Stimulated activated naive CD8-positive, alpha-beta T cell treated with anti-CD3 and anti-CD28 coated beads, Interleukin-15, Interleukin-2, amounts not matched to agents 100 ng/mL and 50 ng/mL, for 24 hours (primary cell): ENCODE results near the gene ALG14.

Source experiments
- H3K27ac Mint-ChIP-seq: one replicate; pipeline ENCODE4 v1.8.0; 2021; ENCODE audit warnings: mild to moderate bottlenecking, mixed read lengths
- H3K27me3 Mint-ChIP-seq: one replicate; pipeline ENCODE4 v1.8.0; 2021; ENCODE audit warnings: mixed read lengths
- H3K36me3 Mint-ChIP-seq: one replicate; pipeline ENCODE4 v1.8.0; 2021; ENCODE audit warnings: low read depth, mixed read lengths
- H3K4me1 Mint-ChIP-seq: one replicate; pipeline ENCODE4 v1.8.0; 2021; ENCODE audit warnings: low read depth, mixed read lengths
- H3K4me3 Mint-ChIP-seq: one replicate; pipeline ENCODE4 v1.8.0; 2021; ENCODE audit warnings: mild to moderate bottlenecking, mixed read lengths
- H3K9me3 Mint-ChIP-seq: one replicate; pipeline ENCODE4 v1.8.0; 2021; ENCODE audit warnings: mixed read lengths

The ALG14 gene, protein sequence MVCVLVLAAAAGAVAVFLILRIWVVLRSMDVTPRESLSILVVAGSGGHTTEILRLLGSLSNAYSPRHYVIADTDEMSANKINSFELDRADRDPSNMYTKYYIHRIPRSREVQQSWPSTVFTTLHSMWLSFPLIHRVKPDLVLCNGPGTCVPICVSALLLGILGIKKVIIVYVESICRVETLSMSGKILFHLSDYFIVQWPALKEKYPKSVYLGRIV

DNA sequence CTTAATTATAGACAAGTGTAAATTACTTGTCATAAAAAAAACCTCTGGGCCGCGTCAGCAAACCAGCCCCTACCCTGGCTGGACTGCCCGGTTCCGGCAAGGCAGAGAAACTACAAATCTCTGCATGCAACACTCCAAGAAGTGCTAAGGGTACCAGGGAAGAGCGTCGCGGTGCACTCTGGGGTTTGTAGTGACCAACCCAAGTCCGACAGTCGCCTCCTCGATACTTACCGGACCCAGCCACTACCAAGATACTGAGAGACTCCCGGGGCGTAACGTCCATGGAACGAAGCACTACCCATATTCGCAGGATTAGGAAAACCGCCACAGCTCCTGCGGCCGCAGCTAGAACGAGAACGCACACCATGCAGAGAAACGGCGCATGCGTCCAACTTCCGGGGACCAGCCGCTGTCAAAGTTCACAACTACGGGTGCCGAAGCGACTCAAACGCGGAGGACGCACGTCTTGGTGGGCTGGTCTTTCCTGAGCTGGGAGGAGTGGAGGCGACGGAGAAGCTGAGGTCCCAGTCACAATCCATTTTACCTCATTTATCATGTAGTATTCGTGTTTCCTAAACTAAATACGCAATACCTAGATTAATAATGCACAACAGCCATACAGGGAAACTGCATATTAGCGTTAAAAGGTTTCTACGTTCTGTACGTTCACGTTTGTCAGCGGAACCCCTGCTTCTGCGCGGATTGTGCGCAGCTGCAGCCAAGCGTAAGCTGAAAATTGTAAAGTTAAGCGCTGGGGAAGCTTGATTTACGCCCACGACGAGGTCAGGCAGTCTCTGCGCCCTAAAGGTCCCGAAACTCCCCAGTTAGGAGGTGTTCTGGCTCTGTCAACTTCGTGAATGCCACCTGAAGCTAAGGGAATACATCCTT lies at the start of gene ALG14:
Gene ALG14, minus strand, starts transcription at position 420 of the 888 bp plus-strand sequence. Its CDS starts 53 bp downstream, at position 367.
- H3K4me3 Mint-ChIP-seq, result peak within 1 kb of the TSS; percentile 96
- H3K27ac Mint-ChIP-seq, result peak within 1 kb of the TSS; percentile 97
- H3K27me3 Mint-ChIP-seq, result no peaks in the 10 kb centered on the region
- H3K9me3 Mint-ChIP-seq, result no peaks in the 10 kb centered on the region
- peaks cover 15% of the 10 kb centered on the region for H3K36me3 Mint-ChIP-seq
- peaks cover 26% of the 10 kb centered on the region for H3K4me1 Mint-ChIP-seq

DNA sequence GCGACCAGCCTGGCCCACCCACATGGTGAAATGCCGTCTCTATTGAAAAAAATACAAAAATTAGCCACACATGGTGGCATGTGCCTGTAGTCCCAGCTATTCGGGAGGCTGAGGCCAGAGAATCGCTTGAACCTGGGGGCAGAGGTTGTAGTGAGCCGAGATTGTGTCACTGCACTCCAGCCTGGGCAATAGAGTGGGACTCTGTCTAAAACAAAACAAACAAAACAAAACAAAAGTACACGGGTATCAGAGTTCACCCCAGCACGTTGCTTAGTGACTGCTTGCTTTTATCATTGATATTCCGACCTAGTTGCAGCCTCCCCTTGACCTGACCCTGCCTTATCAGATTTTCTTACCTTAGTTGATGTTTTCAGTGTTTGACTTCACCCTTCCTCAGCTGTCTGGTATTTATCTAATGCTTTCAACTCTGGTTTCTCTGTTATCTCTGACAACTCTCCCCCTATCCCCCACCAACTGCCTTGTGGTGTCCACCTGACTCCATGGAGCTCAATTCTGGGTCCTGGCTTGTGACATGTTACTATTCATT lies 49.5 kb upstream of the ALG14 start:
- Mint-ChIP-seq H3K36me3 (no peaks in the 10 kb centered on the region), H3K27ac (no peak overlapping the region)

DNA sequence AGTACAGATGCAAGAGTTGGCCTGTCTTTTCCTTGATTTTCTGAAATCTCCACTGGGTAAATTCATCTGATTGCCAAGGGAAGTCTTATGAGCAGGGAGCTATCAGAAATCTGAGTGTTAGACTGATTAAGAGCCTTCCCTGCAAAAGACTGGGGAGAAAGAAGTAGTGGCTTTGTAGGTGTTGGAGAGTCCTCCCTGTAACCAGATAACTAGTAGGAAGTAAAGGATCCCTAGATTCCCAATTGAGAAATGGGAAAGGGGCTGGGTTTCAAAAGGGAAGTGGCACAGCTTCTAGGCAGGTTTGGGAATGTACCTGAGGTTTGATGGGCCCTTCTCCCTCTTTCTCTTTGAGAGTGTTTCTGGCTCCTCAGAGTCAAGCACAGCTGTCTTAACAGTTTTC lies 46.5 kb upstream of the ALG14 start:
- peaks cover 4% of the 10 kb centered on the region for H3K4me1 Mint-ChIP-seq
- H3K36me3 Mint-ChIP-seq, result no peaks in the 10 kb centered on the region
- H3K27ac Mint-ChIP-seq, result no peak overlapping the region
- H3K4me3 Mint-ChIP-seq, result no peak overlapping the region
- no peaks in the 10 kb centered on the region for H3K9me3 Mint-ChIP-seq
- H3K27me3 Mint-ChIP-seq, result peaks cover 47% of the 10 kb centered on the region

More for the DNA sequence above, 49.5 kb upstream of the ALG14 start:
- no peak overlapping the region for H3K4me3 Mint-ChIP-seq
- peaks cover 4% of the 10 kb centered on the region for H3K4me1 Mint-ChIP-seq
- no peaks in the 10 kb centered on the region for H3K9me3 Mint-ChIP-seq
- H3K27me3 Mint-ChIP-seq, result peaks cover 35% of the 10 kb centered on the region

DNA sequence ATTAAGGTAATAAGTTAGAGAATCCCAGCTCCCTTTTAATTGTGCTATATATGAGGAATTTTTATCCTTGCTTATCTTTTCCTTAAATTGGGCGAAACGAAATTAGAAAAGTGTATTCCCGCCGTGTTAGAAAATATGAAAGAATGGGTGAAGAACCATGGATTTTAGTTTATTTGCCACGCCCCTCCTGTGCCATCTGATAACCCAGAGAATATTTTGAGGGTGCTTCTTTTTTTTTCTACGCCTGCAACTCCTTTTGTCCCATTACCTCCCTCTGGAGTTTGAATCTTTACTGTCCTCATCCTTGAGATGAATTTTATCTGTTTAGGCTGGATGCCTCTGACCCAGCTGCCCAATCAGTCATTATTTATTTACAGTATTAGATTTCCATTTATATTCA lies 46.0 kb upstream of the ALG14 start:
- H3K4me3 Mint-ChIP-seq, result peak overlapping the region; percentile 50
- H3K36me3 Mint-ChIP-seq, result no peaks in the 10 kb centered on the region
- peaks cover 4% of the 10 kb centered on the region for H3K4me1 Mint-ChIP-seq
- no peaks in the 10 kb centered on the region for H3K9me3 Mint-ChIP-seq
- H3K27me3 Mint-ChIP-seq, result peaks cover 47% of the 10 kb centered on the region
- peak overlapping the region; percentile 29 for H3K27ac Mint-ChIP-seq

DNA sequence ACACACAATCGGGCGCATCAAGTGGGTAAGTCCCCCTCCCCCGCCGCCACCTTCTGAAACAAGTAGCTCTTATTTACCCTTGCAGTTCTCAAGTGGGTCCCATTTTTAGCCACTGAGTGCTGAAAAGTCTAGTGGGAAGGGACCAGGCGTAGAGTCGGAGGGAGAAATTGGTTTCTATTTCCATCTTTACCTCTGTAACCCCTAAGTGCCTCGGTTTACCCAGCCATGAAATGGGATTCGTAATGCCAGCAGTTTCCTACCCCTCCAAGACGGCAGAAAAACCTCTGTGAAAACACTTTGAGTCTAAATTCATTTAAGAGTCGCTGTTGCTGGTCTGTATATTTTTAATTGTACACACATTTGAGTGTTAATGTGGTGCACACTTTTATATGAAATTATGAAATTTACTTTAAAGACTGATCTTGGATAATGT lies 45.3 kb upstream of the ALG14 start:
- peak overlapping the region; percentile 78 for H3K4me3 Mint-ChIP-seq
- no peaks in the 10 kb centered on the region for H3K9me3 Mint-ChIP-seq
- H3K36me3 Mint-ChIP-seq, result no peaks in the 10 kb centered on the region
- peaks cover 45% of the 10 kb centered on the region for H3K27me3 Mint-ChIP-seq
- peak overlapping the region; percentile 40 for H3K27ac Mint-ChIP-seq
- peaks cover 4% of the 10 kb centered on the region for H3K4me1 Mint-ChIP-seq

DNA sequence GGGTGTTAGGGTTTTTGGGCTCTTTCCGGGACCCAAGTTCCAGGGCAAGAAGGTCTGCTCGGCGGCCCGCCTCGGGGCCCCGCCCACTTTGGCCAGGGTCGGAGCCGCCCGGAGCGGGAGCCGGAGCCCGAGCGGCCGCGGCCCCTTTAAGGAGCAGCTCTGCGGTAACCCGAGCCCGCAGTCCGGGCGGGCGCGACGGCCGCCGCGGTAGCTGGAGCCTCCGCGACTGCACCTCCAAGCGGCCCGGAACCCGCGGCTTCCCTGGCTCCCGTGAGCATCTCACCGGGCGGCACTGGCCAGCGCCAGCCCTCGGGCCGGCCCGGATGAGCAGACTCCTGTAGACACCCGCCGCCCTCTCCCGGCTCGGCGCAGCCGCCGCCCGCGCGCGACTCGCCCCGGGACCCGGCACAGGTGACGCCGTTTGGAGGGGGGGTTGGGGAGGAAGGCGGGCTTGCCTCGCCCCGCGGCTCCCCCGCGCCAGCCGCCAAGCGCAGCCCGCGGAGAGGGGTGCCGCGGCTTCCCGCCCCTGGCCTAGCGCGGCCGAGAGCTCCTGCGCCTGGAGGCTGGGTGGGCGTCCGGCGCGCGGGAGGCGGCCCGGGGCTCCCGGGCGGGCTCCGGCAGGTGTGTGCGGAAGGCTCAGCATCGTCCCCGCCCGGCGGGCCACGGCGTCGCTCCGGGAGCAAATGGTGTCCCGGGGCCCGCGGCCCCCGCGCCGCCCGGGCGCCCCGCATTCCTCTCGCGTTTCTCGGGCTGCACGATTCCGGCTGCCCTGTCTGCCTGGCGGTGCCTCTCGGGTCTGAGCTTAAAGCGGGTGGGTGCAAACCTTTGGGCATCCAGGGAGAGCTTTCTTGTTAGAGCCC lies 44.7 kb upstream of the ALG14 start, which contains the start of gene TLCD4:
Gene TLCD4, plus strand, starts transcription at position 149 of the 860 bp plus-strand sequence. CDS start 26,547 bp downstream, outside the sequence.
- Mint-ChIP-seq H3K27me3 (peaks cover 45% of the 10 kb centered on the region), H3K27ac (peak within 1 kb of the TSS; percentile 49), H3K36me3 (no peaks in the 10 kb centered on the region), H3K4me3 (peak within 1 kb of the TSS; percentile 85), H3K4me1 (peaks cover 4% of the 10 kb centered on the region), H3K9me3 (no peaks in the 10 kb centered on the region)

DNA sequence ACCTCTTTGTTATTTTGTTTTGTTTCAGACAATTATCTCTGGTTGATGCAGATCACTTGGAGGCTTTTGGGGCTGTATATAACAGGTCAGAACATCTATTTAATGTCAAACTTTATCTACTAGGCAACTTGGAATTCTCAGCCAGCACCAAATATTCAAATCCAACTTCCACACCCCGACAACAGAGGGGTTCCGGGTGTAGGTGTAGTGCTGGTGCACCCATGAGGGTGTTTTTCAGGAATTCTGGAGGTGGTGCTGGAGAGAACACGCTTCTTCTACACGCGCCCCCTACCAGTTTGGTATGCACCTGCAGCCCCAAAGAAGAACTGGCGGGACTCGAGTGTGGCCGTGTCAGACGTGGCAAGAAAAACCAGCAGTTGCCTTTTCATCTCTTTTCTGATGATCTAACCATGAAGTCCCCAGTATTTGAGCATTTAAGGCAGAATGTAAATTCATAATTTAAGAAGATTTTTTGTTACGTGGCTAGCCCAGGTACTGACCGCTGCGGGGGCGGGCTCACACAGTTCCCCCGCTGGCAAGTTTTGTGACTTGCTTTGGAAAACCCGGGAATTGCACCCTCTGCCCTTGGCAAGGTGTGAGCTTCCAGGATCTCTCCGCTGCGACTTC lies 43.9 kb upstream of the ALG14 start:
- Mint-ChIP-seq H3K27ac (peak overlapping the region; percentile 49), H3K9me3 (no peaks in the 10 kb centered on the region), H3K36me3 (no peaks in the 10 kb centered on the region), H3K4me1 (peaks cover 4% of the 10 kb centered on the region), H3K27me3 (peaks cover 53% of the 10 kb centered on the region), H3K4me3 (peak overlapping the region; percentile 85)

DNA sequence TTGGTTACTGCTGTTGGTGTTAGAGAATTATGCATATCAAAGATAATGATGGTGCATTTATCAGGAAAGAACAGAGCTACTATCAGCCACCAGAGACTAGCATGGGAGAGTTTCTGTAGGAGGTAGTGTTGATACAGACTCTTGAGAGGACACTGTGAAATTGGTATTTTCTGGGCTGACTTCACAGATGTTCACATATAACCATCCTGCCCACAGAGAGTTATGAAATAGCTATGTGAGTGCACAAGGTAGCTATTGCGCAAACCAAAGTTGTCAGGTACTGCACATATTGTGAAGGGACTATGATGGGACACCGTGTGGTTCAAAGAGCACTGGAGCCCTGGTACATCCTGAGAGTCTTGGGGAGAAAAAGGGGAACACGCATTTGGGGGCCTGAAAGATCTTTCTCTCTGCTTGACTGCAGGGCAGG lies 43.0 kb upstream of the ALG14 start:
- no peak overlapping the region for H3K4me3 Mint-ChIP-seq
- no peaks in the 10 kb centered on the region for H3K9me3 Mint-ChIP-seq
- no peaks in the 10 kb centered on the region for H3K36me3 Mint-ChIP-seq
- H3K27me3 Mint-ChIP-seq, result peaks cover 55% of the 10 kb centered on the region
- no peak overlapping the region for H3K27ac Mint-ChIP-seq
- H3K4me1 Mint-ChIP-seq, result peaks cover 4% of the 10 kb centered on the region

DNA sequence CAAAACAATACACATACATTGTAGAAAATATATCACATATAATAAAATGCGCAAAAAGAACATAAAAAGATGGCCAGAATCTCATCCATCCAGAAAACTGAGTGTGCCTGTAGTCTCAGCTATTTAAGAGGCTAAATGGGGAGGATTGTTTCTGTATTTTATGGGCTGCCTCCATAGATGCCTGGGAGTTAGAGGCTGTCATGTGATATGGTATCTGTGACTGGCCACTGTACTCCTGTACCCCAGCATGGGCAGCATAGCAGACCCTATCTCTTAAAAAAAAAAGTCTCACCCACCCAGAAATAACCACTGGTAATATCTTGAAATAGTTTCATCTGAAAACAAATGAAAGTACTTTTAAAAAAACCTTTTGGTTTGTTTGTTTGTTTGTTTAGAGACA lies 40.9 kb upstream of the ALG14 start:
- Mint-ChIP-seq H3K4me1 (peaks cover 4% of the 10 kb centered on the region), H3K9me3 (no peaks in the 10 kb centered on the region), H3K27ac (no peak overlapping the region), H3K36me3 (no peaks in the 10 kb centered on the region), H3K4me3 (no peak overlapping the region), H3K27me3 (peaks cover 42% of the 10 kb centered on the region)

DNA sequence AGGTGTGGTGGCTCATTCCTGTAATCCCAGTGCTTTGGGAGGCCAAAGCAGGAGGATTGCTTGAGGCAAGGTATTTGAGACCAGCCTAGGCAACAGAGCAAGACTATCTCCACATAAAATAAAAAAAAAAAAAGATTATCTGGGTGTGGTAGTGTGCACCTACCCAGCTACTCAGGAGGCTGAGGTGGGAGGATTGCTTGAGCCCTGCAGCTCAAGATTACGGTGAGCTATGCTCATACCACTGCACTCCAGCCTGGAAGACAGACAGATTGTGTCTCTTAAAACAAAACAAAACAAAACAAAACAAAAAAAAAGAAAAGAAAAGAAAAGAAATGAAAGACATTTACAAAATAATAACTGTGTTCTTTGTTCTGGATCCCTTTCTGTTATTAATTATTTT lies 38.3 kb upstream of the ALG14 start:
- peaks cover 32% of the 10 kb centered on the region for H3K27me3 Mint-ChIP-seq
- H3K36me3 Mint-ChIP-seq, result no peaks in the 10 kb centered on the region
- no peak overlapping the region for H3K27ac Mint-ChIP-seq
- no peak overlapping the region for H3K4me3 Mint-ChIP-seq
- H3K9me3 Mint-ChIP-seq, result no peaks in the 10 kb centered on the region
- H3K4me1 Mint-ChIP-seq, result no peaks in the 10 kb centered on the region

DNA sequence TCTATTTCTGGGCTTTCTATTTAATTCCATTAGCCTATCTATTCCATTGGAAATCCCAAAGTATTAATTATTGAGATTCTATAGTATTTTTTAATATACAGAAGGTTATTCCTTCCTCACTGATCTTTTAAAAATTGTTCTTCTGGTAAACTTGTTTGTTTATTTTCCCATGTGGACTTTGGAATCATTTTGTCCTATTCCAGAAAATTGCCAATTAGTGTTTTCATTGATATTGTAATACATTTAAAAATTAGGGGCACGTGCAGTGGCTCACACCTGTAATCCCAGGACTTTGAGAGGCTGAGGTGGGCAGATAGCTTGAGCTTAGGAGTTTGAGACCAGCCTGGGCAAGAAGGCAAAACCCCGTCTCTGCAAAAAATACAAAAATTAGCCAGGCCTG lies 36.0 kb upstream of the ALG14 start:
- H3K36me3 Mint-ChIP-seq, result no peaks in the 10 kb centered on the region
- no peak overlapping the region for H3K27ac Mint-ChIP-seq
- H3K4me1 Mint-ChIP-seq, result no peaks in the 10 kb centered on the region
- peaks cover 29% of the 10 kb centered on the region for H3K27me3 Mint-ChIP-seq
- H3K4me3 Mint-ChIP-seq, result no peak overlapping the region
- H3K9me3 Mint-ChIP-seq, result no peaks in the 10 kb centered on the region

DNA sequence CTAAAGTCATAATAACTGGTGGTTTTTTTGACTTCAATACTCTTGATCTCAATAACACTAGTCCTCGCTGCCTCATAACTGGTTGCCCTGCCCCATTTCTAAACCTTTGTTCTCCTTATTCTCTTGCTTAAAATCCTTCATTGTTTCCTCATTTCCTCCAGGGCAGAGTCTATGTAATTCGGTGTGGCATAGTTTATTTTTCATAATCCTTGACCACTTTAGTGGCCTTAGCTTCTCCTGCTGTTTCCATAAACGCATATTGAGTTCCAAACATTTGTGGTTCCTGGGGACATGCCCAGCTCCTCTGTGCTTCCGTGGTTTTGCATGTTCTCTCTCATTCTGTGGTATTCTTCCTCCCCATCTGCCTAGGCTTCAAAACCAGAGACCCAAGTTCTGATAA lies 25.4 kb upstream of the ALG14 start:
- no peak overlapping the region for H3K27ac Mint-ChIP-seq

DNA sequence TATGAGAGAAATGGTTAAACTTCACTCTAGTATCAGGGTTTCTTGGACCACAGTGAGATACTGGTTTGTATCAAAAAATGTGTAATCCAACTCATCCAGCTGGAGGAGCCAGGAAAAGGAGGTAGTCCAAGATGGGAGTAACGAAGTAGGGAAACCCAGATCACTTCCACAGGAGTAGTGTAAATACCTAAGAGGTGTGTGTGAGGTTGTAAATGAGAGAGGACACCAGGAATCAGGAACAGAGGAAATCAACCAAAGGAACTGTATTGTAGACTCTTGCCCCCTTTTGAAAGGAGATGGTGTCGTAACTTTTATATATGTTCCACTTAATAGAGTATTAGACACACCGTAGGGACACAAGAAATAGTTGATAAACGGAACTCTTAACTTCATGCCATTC lies 24.7 kb upstream of the ALG14 start:
- Mint-ChIP-seq H3K27me3 (peaks cover 7% of the 10 kb centered on the region), H3K9me3 (no peaks in the 10 kb centered on the region), H3K36me3 (no peaks in the 10 kb centered on the region), H3K4me1 (no peaks in the 10 kb centered on the region), H3K27ac (no peak overlapping the region), H3K4me3 (no peak overlapping the region)

More for the DNA sequence above, 25.4 kb upstream of the ALG14 start:
- no peak overlapping the region for H3K4me3 Mint-ChIP-seq
- H3K36me3 Mint-ChIP-seq, result no peaks in the 10 kb centered on the region
- no peaks in the 10 kb centered on the region for H3K4me1 Mint-ChIP-seq
- H3K9me3 Mint-ChIP-seq, result no peaks in the 10 kb centered on the region
- peaks cover 7% of the 10 kb centered on the region for H3K27me3 Mint-ChIP-seq

DNA sequence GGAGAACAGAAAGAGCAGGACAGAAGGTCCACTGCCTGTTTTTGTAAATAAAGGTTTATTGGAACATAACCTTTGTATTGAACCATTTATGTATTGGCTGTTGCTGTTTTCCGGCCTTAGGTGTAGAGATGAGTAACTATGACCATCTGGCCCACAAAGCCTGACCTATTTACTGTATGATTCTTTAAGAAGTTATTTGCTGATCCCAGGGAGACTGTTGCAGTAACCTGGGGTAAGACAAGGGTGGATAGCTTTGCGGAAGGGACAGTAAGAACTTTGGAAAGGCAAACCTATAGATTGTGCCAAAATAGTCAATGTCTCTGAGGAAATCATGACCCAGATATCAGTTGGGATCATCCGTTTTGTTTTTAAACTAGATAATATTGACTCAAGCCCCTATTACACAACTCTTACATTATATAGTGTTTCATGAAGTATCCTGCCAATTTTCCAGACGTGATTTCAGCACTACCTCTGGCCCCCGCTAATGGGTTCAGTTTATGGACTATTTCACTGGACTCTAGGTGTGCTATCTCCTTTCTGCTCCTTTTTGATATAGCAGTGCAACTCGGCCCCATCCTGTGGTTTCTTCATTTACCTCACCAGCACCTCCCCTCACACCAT lies 23.6 kb upstream of the ALG14 start:
- Mint-ChIP-seq H3K4me1 (no peaks in the 10 kb centered on the region), H3K36me3 (no peaks in the 10 kb centered on the region), H3K9me3 (no peaks in the 10 kb centered on the region), H3K4me3 (no peak overlapping the region), H3K27ac (no peak overlapping the region), H3K27me3 (peaks cover 7% of the 10 kb centered on the region)
